Measurements from ENCODE around the gene AP2A1. TPM values are rescaled to one million over a fixed set of nuclear protein-coding genes. Genes with fewer than 3 reads are reported as not detected.

AP2A1 gene
- polyA plus RNA-seq, 1 experiment = 59.1 TPM

GRCh38 chr19:49786376-49786820 lies 19.6 kb downstream of the AP2A1 start:
- no peak for TF ChIP-seq CTCF (IDR thresholded peaks at IDR 0.05; ENCODE audit: low read depth, low read length)
- ChIA-PET CTCF (interaction anchor here (1.2 kb wide), 1 partner anchor 19 kb away, joined by 3 read pairs; no protein-coding TSS in a partner anchor), POLR2A (no interaction called here)
- H3K9me3 ChIP-seq (ENCODE audit: control insufficient read depth, insufficient read depth, low read length) = peaks cover 3% of the 10 kb centered on the region; the same call in 1 of the 2 replicates
- H3K4me3 ChIP-seq (ENCODE audit: low read depth, low read length) = no peak overlapping the region
- DNase-seq (ENCODE audit: low read depth, low spot score) = no peak
- H3K27me3 ChIP-seq (ENCODE audit: control insufficient read depth, insufficient read depth, low read length) = no peaks in the 10 kb centered on the region
- peak overlapping the region; percentile 11 for H3K27ac ChIP-seq (ENCODE audit: low read depth, low read length)

GRCh38 chr19:49787746-49788145 lies 20.9 kb downstream of the AP2A1 start:
- H3K4me3 ChIP-seq (ENCODE audit: low read depth, low read length) = no peak overlapping the region
- TF ChIP-seq CTCF (IDR thresholded peaks at IDR 0.05; ENCODE audit: low read depth, low read length) = no peak
- ChIA-PET CTCF (interaction anchor here (0.6 kb wide), 1 partner anchor 26 kb away, joined by 3 read pairs; the partner anchor contains the start of gene FUZ), POLR2A (no interaction called here)
- peaks cover under 1% of the 10 kb centered on the region; the same call in 1 of the 2 replicates for H3K9me3 ChIP-seq (ENCODE audit: control insufficient read depth, insufficient read depth, low read length)
- no peaks in the 10 kb centered on the region for H3K27me3 ChIP-seq (ENCODE audit: control insufficient read depth, insufficient read depth, low read length)
- no peak for DNase-seq (ENCODE audit: low read depth, low spot score)
- no peak overlapping the region for H3K27ac ChIP-seq (ENCODE audit: low read depth, low read length)

GRCh38 chr19:49788857-49789256 lies 22.1 kb downstream of the AP2A1 start:
- no peak overlapping the region for H3K27ac ChIP-seq (ENCODE audit: low read depth, low read length)
- ChIA-PET CTCF (no interaction called here), POLR2A (no interaction called here)
- no peak for TF ChIP-seq CTCF (IDR thresholded peaks at IDR 0.05; ENCODE audit: low read depth, low read length)
- no peaks in the 10 kb centered on the region for H3K27me3 ChIP-seq (ENCODE audit: control insufficient read depth, insufficient read depth, low read length)
- H3K9me3 ChIP-seq (ENCODE audit: control insufficient read depth, insufficient read depth, low read length) = no peaks in the 10 kb centered on the region
- no peak overlapping the region for H3K4me3 ChIP-seq (ENCODE audit: low read depth, low read length)
- DNase-seq (ENCODE audit: low read depth, low spot score) = no peak

- no peak overlapping the region for H3K27ac ChIP-seq (ENCODE audit: low read depth, low read length)
- H3K9me3 ChIP-seq (ENCODE audit: control insufficient read depth, insufficient read depth, low read length) = no peaks in the 10 kb centered on the region
- POLR2A ChIA-PET = no interaction called here
- no peaks in the 10 kb centered on the region for H3K27me3 ChIP-seq (ENCODE audit: control insufficient read depth, insufficient read depth, low read length)
- CTCF ChIA-PET = no interaction called here
- no peak overlapping the region for H3K4me3 ChIP-seq (ENCODE audit: low read depth, low read length)
- DNase-seq (ENCODE audit: low read depth, low spot score) = no peak
- no peak for TF ChIP-seq CTCF (IDR thresholded peaks at IDR 0.05; ENCODE audit: low read depth, low read length)
Measured at GRCh38 chr19:49790866-49791265, 24.1 kb downstream of the AP2A1 start.

GRCh38 chr19:49791776-49792445 lies 25.1 kb downstream of the AP2A1 start:
- H3K4me3 ChIP-seq (ENCODE audit: low read depth, low read length) = no peak overlapping the region
- no peak for TF ChIP-seq CTCF (IDR thresholded peaks at IDR 0.05; ENCODE audit: low read depth, low read length)
- H3K9me3 ChIP-seq (ENCODE audit: control insufficient read depth, insufficient read depth, low read length) = no peaks in the 10 kb centered on the region
- POLR2A ChIA-PET = no interaction called here
- H3K27me3 ChIP-seq (ENCODE audit: control insufficient read depth, insufficient read depth, low read length) = no peaks in the 10 kb centered on the region
- CTCF ChIA-PET = no interaction called here
- no peak for DNase-seq (ENCODE audit: low read depth, low spot score)
- no peak overlapping the region for H3K27ac ChIP-seq (ENCODE audit: low read depth, low read length)
